H1 (cell line): ENCODE data around the gene RANGRF. TPM values are rescaled to one million over a fixed set of nuclear protein-coding genes. Genes with fewer than 3 reads are reported as not detected.

Experiments
- CTCF ChIA-PET: fragments of 300-600 bp; sonication (Branson Sonifier 250); formaldehyde crosslinking; loops from one replicate; lab custom pipeline; 2021; ENCODE audit not compliant: partially characterized antibody; lab: Charles Lee
- POLR2A ChIA-PET: fragments of 300-600 bp; sonication (Branson Sonifier 250); formaldehyde crosslinking; loops from one replicate; lab custom pipeline; 2021; ENCODE audit warnings: inconsistent platforms; ENCODE audit not compliant: partially characterized antibody; lab: Charles Lee
- DNase-seq, 2 experiments: peaks; one replicate each; pipeline versions ENCODE4 v3.0.0 to v3.0.0-alpha.2; 2010 to 2022; ENCODE audit warnings: low spot score in 2 of 2, low read depth in 1 of 2, mixed read lengths in 1 of 2
- FAIRE-seq: peaks from 2 replicates; lab custom pipeline; 2011; peaks lifted over from hg19 to GRCh38; lab: Jason Lieb, UNC
- H2AFZ ChIP-seq: 2 replicates; pipeline ENCODE4 v1.8.1; 2012; ENCODE audit warnings: low read length, inconsistent platforms
- H2AK5ac ChIP-seq: 2 replicates; pipeline ENCODE4 v1.6.1; 2013; ENCODE audit warnings: low read depth, low read length
- H2BK120ac ChIP-seq: replicated peaks from 2 replicates; pipeline ENCODE3; 2013; ENCODE audit warnings: low read depth, low read length, inconsistent platforms
- H2BK12ac ChIP-seq: 2 replicates; pipeline ENCODE4 v1.6.1; 2013; ENCODE audit warnings: low read depth, low read length
- H2BK15ac ChIP-seq: 2 replicates; pipeline ENCODE4 v1.6.1; 2013; ENCODE audit warnings: low read length
- H2BK20ac ChIP-seq: 2 replicates; pipeline ENCODE4 v1.6.1; 2013; ENCODE audit warnings: low read length
- H2BK5ac ChIP-seq: 2 replicates; pipeline ENCODE4 v1.6.1; 2013; ENCODE audit warnings: low read depth, low read length
- H3K14ac ChIP-seq: 2 replicates; pipeline ENCODE4 v1.6.1; 2013; ENCODE audit warnings: inconsistent platforms; ENCODE audit not compliant: insufficient read length
- H3K18ac ChIP-seq: 2 replicates; pipeline ENCODE4 v1.6.1; 2013; ENCODE audit warnings: low read length; ENCODE audit errors: extremely low read depth
- H3K23ac ChIP-seq: 2 replicates; pipeline ENCODE4 v1.6.1; 2013; ENCODE audit warnings: inconsistent platforms; ENCODE audit not compliant: insufficient read length
- H3K23me2 ChIP-seq: 2 replicates; pipeline ENCODE4 v1.6.1; 2013; ENCODE audit warnings: low read depth, low read length
- H3K27ac ChIP-seq: 2 replicates; pipeline ENCODE4 v1.6.1; 2011; ENCODE audit warnings: low read depth, low read length, inconsistent platforms
- H3K27me3 ChIP-seq, 4 experiments: replicated peaks in 1 of 4; 1 replicate in 1 of 4; 2 replicates in 3 of 4; pipeline versions ENCODE4 v1.6.1 to v1.8.1; 2011 to 2013; ENCODE audit warnings: low read length in 3 of 4, mild to moderate bottlenecking in 3 of 4, inconsistent platforms in 2 of 4, mixed read lengths in 2 of 4, moderate library complexity in 1 of 4; ENCODE audit not compliant: control insufficient read depth in 3 of 4, insufficient read depth in 3 of 4; ENCODE audit errors: extremely low read depth in 1 of 4
- H3K36me3 ChIP-seq, 4 experiments: 2 replicates each; pipeline versions ENCODE4 v1.6.1 to v1.8.1; 2011 to 2013; ENCODE audit warnings: mild to moderate bottlenecking in 4 of 4, low read length in 3 of 4, moderate library complexity in 2 of 4, control low read depth in 1 of 4, inconsistent platforms in 1 of 4; ENCODE audit not compliant: insufficient read depth in 4 of 4, control insufficient read depth in 2 of 4
- H3K4ac ChIP-seq: replicated peaks from 2 replicates; pipeline ENCODE3; 2013; ENCODE audit warnings: low read length, low read depth, mixed read lengths, inconsistent platforms; ENCODE audit not compliant: insufficient read length
- H3K4me1 ChIP-seq, 4 experiments: replicated peaks in 1 of 4; 1 replicate in 1 of 4; 2 replicates in 3 of 4; pipeline versions ENCODE4 v1.6.1 to v1.8.1; 2011 to 2013; ENCODE audit warnings: low read length in 3 of 4, inconsistent platforms in 2 of 4, mixed read lengths in 1 of 4; ENCODE audit not compliant: insufficient read depth in 4 of 4, control insufficient read depth in 3 of 4
- H3K4me2 ChIP-seq, 2 experiments: 2 replicates each; pipeline versions ENCODE4 v1.6.1 to v1.8.1; 2011 to 2013; ENCODE audit warnings: low read depth in 2 of 2, low read length in 2 of 2, control low read depth in 1 of 2, inconsistent platforms in 1 of 2, mild to moderate bottlenecking in 1 of 2; ENCODE audit not compliant: insufficient read depth in 1 of 2
- H3K4me3 ChIP-seq, 4 experiments: fragments of 200-600, 300-600 bp in 1 of 4; sonication (generic), shearing (Covaris generic), sonication (Bioruptor Twin) in 1 of 4; 2 replicates each; pipeline versions ENCODE4 v1.5.1 to v1.8.1; 2011 to 2016; ENCODE audit warnings: low read length in 4 of 4, low read depth in 3 of 4, control low read depth in 2 of 4, inconsistent platforms in 2 of 4, mild to moderate bottlenecking in 2 of 4, mixed read lengths in 1 of 4, moderate library complexity in 1 of 4; ENCODE audit not compliant: insufficient read depth in 2 of 4; ENCODE audit errors: extremely low read depth in 1 of 4
- H3K56ac ChIP-seq: replicated peaks from 2 replicates; pipeline ENCODE3; 2013; ENCODE audit warnings: low read depth, mild to moderate bottlenecking, mixed read lengths, low read length, inconsistent platforms; ENCODE audit not compliant: insufficient read length
- H3K79me1 ChIP-seq: 2 replicates; pipeline ENCODE4 v1.6.1; 2013; ENCODE audit warnings: low read depth, low read length, control low read depth
- H3K79me2 ChIP-seq, 2 experiments: 2 replicates each; pipeline versions ENCODE4 v1.6.1 to v1.8.1; 2012 to 2013; ENCODE audit warnings: low read length in 2 of 2, mild to moderate bottlenecking in 2 of 2, inconsistent platforms in 1 of 2; ENCODE audit not compliant: insufficient read depth in 2 of 2, control insufficient read depth in 1 of 2
- H3K9ac ChIP-seq, 4 experiments: replicated peaks in 1 of 4; 1 replicate in 1 of 4; 2 replicates in 3 of 4; pipeline versions ENCODE4 v1.6.1 to v1.8.1; 2011 to 2013; ENCODE audit warnings: low read depth in 3 of 4, low read length in 3 of 4, control low read depth in 2 of 4, mild to moderate bottlenecking in 2 of 4, moderate library complexity in 2 of 4, inconsistent platforms in 1 of 4; ENCODE audit errors: extremely low read depth in 1 of 4
- H3K9me3 ChIP-seq, 2 experiments: 2 replicates each; pipeline versions ENCODE4 v1.6.1 to v1.8.1; 2012 to 2013; ENCODE audit warnings: mild to moderate bottlenecking in 2 of 2, moderate library complexity in 2 of 2, control low read depth in 1 of 2, inconsistent platforms in 1 of 2, low read depth in 1 of 2, low read length in 1 of 2, mixed read lengths in 1 of 2; ENCODE audit not compliant: insufficient read depth in 2 of 2
- H4K20me1 ChIP-seq, 2 experiments: replicated peaks in 1 of 2; 2 replicates each; pipeline versions ENCODE3 to v1.8.1; 2011 to 2013; ENCODE audit warnings: inconsistent platforms in 2 of 2, low read length in 2 of 2, mild to moderate bottlenecking in 1 of 2; ENCODE audit not compliant: insufficient read depth in 2 of 2, control insufficient read depth in 1 of 2
- H4K5ac ChIP-seq: 2 replicates; pipeline ENCODE4 v1.6.1; 2013; ENCODE audit warnings: low read length, low read depth, mixed read lengths, inconsistent platforms; ENCODE audit not compliant: insufficient read length
- H4K8ac ChIP-seq: 2 replicates; pipeline ENCODE4 v1.8.0; 2013; ENCODE audit warnings: mild to moderate bottlenecking, moderate library complexity, low read length, inconsistent platforms; ENCODE audit not compliant: insufficient read depth; ENCODE audit errors: extremely low read depth
- H4K91ac ChIP-seq: replicated peaks from 2 replicates; pipeline ENCODE3; 2013; ENCODE audit warnings: low read length, mixed read lengths, inconsistent platforms; ENCODE audit not compliant: insufficient read length
- ASH2L ChIP-seq: fragments of 200-600, 300-600 bp; sonication (generic); IDR thresholded peaks from one replicate; pipeline ENCODE4 v1.7.1; 2017; ENCODE audit warnings: low read length
- EGR1 ChIP-seq: IDR thresholded peaks from 2 replicates; pipeline ENCODE4 v1.6.1; 2011; ENCODE audit warnings: low read depth, low read length, borderline replicate concordance
- HDAC6 ChIP-seq: IDR thresholded peaks from one replicate; pipeline ENCODE4 v1.7.1; 2012; ENCODE audit warnings: low read depth, mild to moderate bottlenecking, inconsistent platforms, low read length, moderate library complexity
- JUND ChIP-seq: IDR thresholded peaks from 2 replicates; pipeline ENCODE4 v1.6.1; 2011; ENCODE audit warnings: mild to moderate bottlenecking, improper control_type of control experiment, low read length
- MAFK ChIP-seq: IDR thresholded peaks from 2 replicates; pipeline ENCODE4 v1.6.1; 2012; ENCODE audit warnings: low read depth, mild to moderate bottlenecking, improper control_type of control experiment, low read length
- POLR2AphosphoS5 ChIP-seq: IDR thresholded peaks from 2 replicates; pipeline ENCODE4 v1.6.1; 2011; ENCODE audit warnings: low read depth, low read length
- RBBP5 ChIP-seq: IDR thresholded peaks from 2 replicates; pipeline ENCODE4 v1.7.1; 2012; ENCODE audit warnings: low read depth, mild to moderate bottlenecking, inconsistent platforms, low read length, moderate library complexity, borderline replicate concordance
- SIN3A ChIP-seq, 2 experiments: IDR thresholded peaks in 1 of 2; conservative IDR thresholded peaks in 1 of 2; 2 replicates each; pipeline ENCODE4 v1.6.1; 2011 to 2012; ENCODE audit warnings: low read length in 2 of 2, improper control_type of control experiment in 1 of 2, low read depth in 1 of 2, mild to moderate bottlenecking in 1 of 2
- SRF ChIP-seq: IDR thresholded peaks from 2 replicates; pipeline ENCODE4 v1.6.1; 2011; ENCODE audit warnings: mild to moderate bottlenecking, low read depth, low read length, moderate library complexity
- TBP ChIP-seq: IDR thresholded peaks from 2 replicates; pipeline ENCODE4 v1.6.1; 2011; ENCODE audit warnings: low read depth, low read length, improper control_type of control experiment
- USF2 ChIP-seq: IDR thresholded peaks from 2 replicates; pipeline ENCODE4 v1.6.1; 2011; ENCODE audit warnings: low read length, improper control_type of control experiment
- WGBS, 2 experiments: shearing (Covaris generic) in 1 of 2; methylation state at CpG; one replicate each; pipeline versions ENCODE4 v1.1.6 to v1.1.7; 2013 to 2015; ENCODE audit warnings: low lambda C conversion rate in 2 of 2, mixed read lengths in 2 of 2, inconsistent platforms in 1 of 2, low coverage in 1 of 2, missing lambda C conversion rate in 1 of 2; ENCODE audit not compliant: insufficient replicate concordance in 2 of 2, insufficient coverage in 1 of 2, insufficient read length in 1 of 2; ENCODE audit errors: extremely low coverage in 1 of 2, missing lambda C conversion rate in 1 of 2; 5-methylcytosine and 5-hydroxymethylcytosine counted together
- polyA plus RNA-seq, 7 experiments: library from polyadenylated mRNA; depleted of rRNA in 3 of 7; stranded (reverse) in 5 of 7; unstranded in 2 of 7; fragments of >200 nt in 5 of 7; fragments of 200-250 nt in 2 of 7; gene quantifications; 1 replicate in 5 of 7; 2 replicates in 1 of 7; 4 replicates in 1 of 7; pipeline versions ENCODE4 v1.2.1 to v1.2.3, GENCODE V29; 2011 to 2013; ENCODE audit warnings: missing spikeins in 2 of 7, mixed read lengths in 2 of 7
- total RNA-seq: library from RNA; stranded (reverse); fragmentation: NEBNext Ultra II Directional; extraction: Animal tissue kit (Norgen Biotek cat#: 25700); gene quantifications from 2 replicates; pipeline ENCODE4 v1.2.1, GENCODE V29; 2021

Gene RANGRF
- total and polyA plus RNA-seq, 2 of the 8 experiments (the other 6 are each of a cell fraction or from before 2014, with no cell fraction given): 36.9 to 49.6 TPM

GRCh38 chr17:8332128-8332527, 43.7 kb downstream of the RANGRF start:
- ChIA-PET CTCF (interaction anchor here (1.0 to 1.4 kb wide), 3 partner anchors 13 to 29 kb away, joined by 3 to 5 read pairs (median 4); no protein-coding TSS in a partner anchor), POLR2A (interaction anchor here (1.3 to 1.7 kb wide), 3 partner anchors 9 to 44 kb away, joined by 4 to 5 read pairs (median 5); partner anchors contain the start of gene KRABD2)
- Histone ChIP-seq H3K56ac (no peak overlapping the region), H2BK20ac (no peak overlapping the region), H2BK12ac (no peak overlapping the region), H4K8ac (peak overlapping the region; percentile 2; the same call in 1 of the 2 replicates), H4K91ac (no peak overlapping the region), H2BK15ac (no peak overlapping the region), H3K14ac (no peak overlapping the region), H2BK120ac (no peak overlapping the region), H2AK5ac (no peak overlapping the region), H3K4me1 (peaks cover 0 to 3% (median 2%) of the 10 kb centered on the region in 4 experiments; a peak in 4 of 7 replicates), H3K4me2 (no peak overlapping the region), H3K36me3 (no peaks in the 10 kb centered on the region), H3K23me2 (peaks cover 3% of the 10 kb centered on the region; the same call in 1 of the 2 replicates), H2AFZ (no peak overlapping the region), H3K27ac (no peak overlapping the region), H3K4ac (no peak overlapping the region), H3K79me1 (no peaks in the 10 kb centered on the region), H3K79me2 (no peaks in the 10 kb centered on the region)
- DNase-seq (no peak), FAIRE-seq (no peak)
- TF ChIP-seq MAFK (no peak), SRF (no peak), SIN3A (conservative IDR thresholded peaks at IDR 0.05 in 1 of 2, IDR thresholded peaks at IDR 0.05 in 1 of 2; ENCODE audit: low read depth in 1 of 2, low read length in 2 of 2) (no peak), JUND (no peak), POLR2AphosphoS5 (no peak), TBP (no peak), RBBP5 (no peak), USF2 (no peak), HDAC6 (no peak), EGR1 (no peak), ASH2L (no peak)
- TF ChIP-seq, all 59 proteins: peak for 0
- H3K23ac ChIP-seq: no peak overlapping the region
- H2BK5ac ChIP-seq: no peak overlapping the region
- no peak overlapping the region for H4K5ac ChIP-seq
- no peak overlapping the region for H3K4me3 ChIP-seq
- no peak overlapping the region for H3K9ac ChIP-seq
- no peaks in the 10 kb centered on the region for H4K20me1 ChIP-seq
- H3K9me3 ChIP-seq: no peaks in the 10 kb centered on the region
- WGBS, 2 experiments: 87% methylated on average over 2 of the region's 2 CpGs; no CpG with 5 or more reads in 1 of the 2 experiments
- no peak overlapping the region for H3K18ac ChIP-seq
- peaks cover under 1 to 11% (median 8%) of the 10 kb centered on the region in 4 experiments; a peak in 6 of 7 replicates for H3K27me3 ChIP-seq
